GM12878 (cell line): ENCODE results near the gene ZNF385C.

Experiments used
- CREB1 ChIP-seq: IDR thresholded peaks from 2 replicates; pipeline ENCODE4 v1.6.1; 2012; ENCODE audit warnings: low read depth, mild to moderate bottlenecking, inconsistent platforms
- CTCF ChIP-seq, 3 experiments: IDR thresholded peaks in 2 of 3; conservative IDR thresholded peaks in 1 of 3; 2 replicates each; pipeline ENCODE4 v1.5.1; 2011; ENCODE audit warnings: low read depth in 3 of 3, low read length in 3 of 3, mild to moderate bottlenecking in 3 of 3, control low read depth in 2 of 3, moderate library complexity in 2 of 3, inconsistent platforms in 1 of 3, mixed read lengths in 1 of 3; ENCODE audit not compliant: control insufficient read depth in 2 of 3, insufficient read depth in 1 of 3; ENCODE audit errors: extremely low read depth in 1 of 3
- ELK1 ChIP-seq: IDR thresholded peaks from 2 replicates; pipeline ENCODE4 v1.6.1; 2012; ENCODE audit warnings: low read depth, low read length, improper control_type of control experiment
- ETV6 ChIP-seq, 2 experiments: fragments of 450-650 bp in 1 of 2; IDR thresholded peaks in 1 of 2; conservative IDR thresholded peaks in 1 of 2; 2 replicates each; pipeline ENCODE4 v1.6.1; 2014; ENCODE audit warnings: antibody characterized with exemption in 1 of 2, borderline replicate concordance in 1 of 2, low read depth in 1 of 2, mild to moderate bottlenecking in 1 of 2, moderate library complexity in 1 of 2
- JUNB ChIP-seq: IDR thresholded peaks from 2 replicates; pipeline ENCODE4 v1.6.1; 2016; ENCODE audit warnings: antibody characterized with exemption, mild to moderate bottlenecking
- JUND ChIP-seq: IDR thresholded peaks from 2 replicates; pipeline ENCODE4 v1.6.1; 2012; ENCODE audit warnings: low read depth, mild to moderate bottlenecking, low read length, improper control_type of control experiment, moderate library complexity
- MAX ChIP-seq: IDR thresholded peaks from 2 replicates; pipeline ENCODE4 v1.6.1; 2012; ENCODE audit warnings: low read depth, low read length, improper control_type of control experiment
- MLLT1 ChIP-seq: fragments of 450-650 bp; IDR thresholded peaks from 2 replicates; pipeline ENCODE4 v1.6.1; 2016; ENCODE audit warnings: mild to moderate bottlenecking
- MXI1 ChIP-seq: fragments of 150-350 bp; IDR thresholded peaks from 2 replicates; pipeline ENCODE4 v1.6.1; 2011; ENCODE audit warnings: low read depth, mild to moderate bottlenecking, inconsistent platforms, low read length, improper control_type of control experiment
- POLR2AphosphoS2 ChIP-seq: IDR thresholded peaks from 2 replicates; pipeline ENCODE4 v1.6.1; 2011; ENCODE audit warnings: low read depth, mild to moderate bottlenecking, low read length, improper control_type of control experiment, moderate library complexity
- SMC3 ChIP-seq: IDR thresholded peaks from 2 replicates; pipeline ENCODE4 v1.6.1; 2011; ENCODE audit warnings: low read length, improper control_type of control experiment, borderline replicate concordance
- SP1 ChIP-seq: IDR thresholded peaks from one replicate; pipeline ENCODE4 v1.6.1; 2011; ENCODE audit warnings: low read depth, low read length
- TCF7 ChIP-seq: IDR thresholded peaks from 2 replicates; pipeline ENCODE4 v1.6.1; 2014; ENCODE audit warnings: antibody characterized with exemption, borderline replicate concordance
- USF2 ChIP-seq: IDR thresholded peaks from 2 replicates; pipeline ENCODE4 v1.6.1; 2011; ENCODE audit warnings: low read depth, low read length, improper control_type of control experiment, borderline replicate concordance

- no peak for TF ChIP-seq CTCF (IDR thresholded peaks at IDR 0.05 in 2 of 3, conservative IDR thresholded peaks at IDR 0.05 in 1 of 3; ENCODE audit: control insufficient read depth in 2 of 3, extremely low read depth in 1 of 3, insufficient read depth in 1 of 3, low read depth in 3 of 3, low read length in 3 of 3)
- no peak for TF ChIP-seq USF2
- no peak for TF ChIP-seq SP1
- TF ChIP-seq CREB1 = no peak
- TF ChIP-seq MAX = no peak
- TF ChIP-seq ELK1 = no peak
- no peak for TF ChIP-seq MXI1
- no peak for TF ChIP-seq JUND
- TF ChIP-seq SMC3 = no peak
- TF ChIP-seq MLLT1 = no peak
- no peak for TF ChIP-seq ETV6 (conservative IDR thresholded peaks at IDR 0.05 in 1 of 2, IDR thresholded peaks at IDR 0.05 in 1 of 2; ENCODE audit: borderline replicate concordance in 1 of 2, low read depth in 1 of 2)
- no peak for TF ChIP-seq JUNB
- TF ChIP-seq POLR2AphosphoS2 = no peak
- no peak for TF ChIP-seq TCF7
Measured at GRCh38 chr17:42133461-42134041, 35.3 kb upstream of the ZNF385C start.
